Mucosa of rectum (tissue), 2 donors: Measurements from ENCODE around the gene MTURN.
A peak's percentile ranks its signal among the peaks of the same experiment; 100 is the strongest.

Experiments
- H3K27ac ChIP-seq, 2 donors: one replicate each; pipeline ENCODE4 v1.7.0; 2013; ENCODE audit warnings: inconsistent platforms in 2 of 2, low read depth in 2 of 2, low read length in 2 of 2
- H3K27me3 ChIP-seq, 2 donors: one replicate each; pipeline ENCODE4 v1.7.0; 2013; ENCODE audit warnings: low read length in 2 of 2; ENCODE audit not compliant: control insufficient read depth in 2 of 2, insufficient read depth in 2 of 2
- H3K36me3 ChIP-seq, 2 donors: one replicate each; pipeline ENCODE4 v1.7.0; 2013; ENCODE audit warnings: low read length in 2 of 2; ENCODE audit not compliant: control insufficient read depth in 2 of 2, insufficient read depth in 2 of 2
- H3K4me1 ChIP-seq, 2 donors: one replicate each; pipeline ENCODE4 v1.7.0; 2013; ENCODE audit warnings: low read length in 2 of 2, mild to moderate bottlenecking in 1 of 2; ENCODE audit not compliant: control insufficient read depth in 2 of 2, insufficient read depth in 2 of 2
- H3K4me3 ChIP-seq, 2 donors: one replicate each; pipeline ENCODE4 v1.7.0; 2013; ENCODE audit warnings: low read length in 2 of 2
- H3K9ac ChIP-seq, 2 donors: one replicate each; pipeline ENCODE4 v1.7.0; 2013; ENCODE audit warnings: low read length in 2 of 2, low read depth in 1 of 2, mild to moderate bottlenecking in 1 of 2
- H3K9me3 ChIP-seq, 2 donors: one replicate each; pipeline ENCODE4 v1.7.0; 2013; ENCODE audit warnings: low read length in 2 of 2; ENCODE audit not compliant: control insufficient read depth in 2 of 2
- donor health status: healthy.
- donor health status: Normal muscosa, but diverticular disease.

MTURN gene

GRCh38 chr7:30159163-30159562, 24.4 kb downstream of the MTURN start:
- H3K9me3 ChIP-seq, result no peaks in the 10 kb centered on the region
- H3K4me1 ChIP-seq, result peaks cover 4 to 13% of the 10 kb centered on the region in 2 donors
- H3K36me3 ChIP-seq, result no peaks in the 10 kb centered on the region
- H3K9ac ChIP-seq, result no peak overlapping the region
- H3K4me3 ChIP-seq, result no peak overlapping the region
- H3K27ac ChIP-seq, result peak overlapping the region in 1 of 2 donors; percentile 38
- H3K27me3 ChIP-seq, result no peaks in the 10 kb centered on the region

- Histone ChIP-seq H3K4me3 (peak overlapping the region in 1 of 2 donors; percentile 2), H3K36me3 (no peaks in the 10 kb centered on the region), H3K27ac (peak overlapping the region in 1 of 2 donors; percentile 38), H3K9ac (no peak overlapping the region), H3K27me3 (no peaks in the 10 kb centered on the region), H3K4me1 (peaks cover 5 to 15% of the 10 kb centered on the region in 2 donors), H3K9me3 (no peaks in the 10 kb centered on the region)
Observed at GRCh38 chr7:30159698-30160143, 24.9 kb downstream of the MTURN start.

- H3K4me1 ChIP-seq, result peaks cover 11 to 21% of the 10 kb centered on the region in 2 donors
- no peaks in the 10 kb centered on the region for H3K27me3 ChIP-seq
- no peak overlapping the region for H3K9ac ChIP-seq
- H3K9me3 ChIP-seq, result no peaks in the 10 kb centered on the region
- no peaks in the 10 kb centered on the region for H3K36me3 ChIP-seq
- peak overlapping the region in 1 of 2 donors; percentile 38 for H3K27ac ChIP-seq
- no peak overlapping the region for H3K4me3 ChIP-seq
Observed at GRCh38 chr7:30160329-30160728, 25.5 kb downstream of the MTURN start.

- H3K27me3 ChIP-seq, result no peaks in the 10 kb centered on the region
- H3K9me3 ChIP-seq, result no peaks in the 10 kb centered on the region
- H3K4me3 ChIP-seq, result no peak overlapping the region
- H3K36me3 ChIP-seq, result no peaks in the 10 kb centered on the region
- H3K27ac ChIP-seq, result no peak overlapping the region
- no peak overlapping the region for H3K9ac ChIP-seq
- H3K4me1 ChIP-seq, result peaks cover 19 to 23% of the 10 kb centered on the region in 2 donors
Observed at GRCh38 chr7:30162133-30162532, 27.3 kb downstream of the MTURN start.

GRCh38 chr7:30162622-30163124, 27.9 kb downstream of the MTURN start:
- no peaks in the 10 kb centered on the region for H3K9me3 ChIP-seq
- H3K27me3 ChIP-seq, result no peaks in the 10 kb centered on the region
- H3K4me3 ChIP-seq, result no peak overlapping the region
- H3K4me1 ChIP-seq, result peaks cover 19 to 23% of the 10 kb centered on the region in 2 donors
- H3K36me3 ChIP-seq, result no peaks in the 10 kb centered on the region
- H3K27ac ChIP-seq, result peak overlapping the region in 1 of 2 donors; percentile 27
- H3K9ac ChIP-seq, result peak overlapping the region in 1 of 2 donors; percentile 18

- no peaks in the 10 kb centered on the region for H3K27me3 ChIP-seq
Observed at GRCh38 chr7:30163231-30163894, 28.6 kb downstream of the MTURN start.

GRCh38 chr7:30164567-30164966, 29.8 kb downstream of the MTURN start:
- H3K27ac ChIP-seq, result no peak overlapping the region
- no peak overlapping the region for H3K9ac ChIP-seq
- no peaks in the 10 kb centered on the region for H3K9me3 ChIP-seq
- no peaks in the 10 kb centered on the region for H3K27me3 ChIP-seq
- H3K4me1 ChIP-seq, result peaks cover 17 to 19% of the 10 kb centered on the region in 2 donors
- no peaks in the 10 kb centered on the region for H3K36me3 ChIP-seq
- no peak overlapping the region for H3K4me3 ChIP-seq

More at GRCh38 chr7:30163231-30163894, 28.6 kb downstream of the MTURN start:
- H3K9ac ChIP-seq, result peak overlapping the region in 1 of 2 donors; percentile 18
- no peaks in the 10 kb centered on the region for H3K36me3 ChIP-seq
- no peak overlapping the region for H3K4me3 ChIP-seq
- peak overlapping the region in 1 of 2 donors; percentile 27 for H3K27ac ChIP-seq
- no peaks in the 10 kb centered on the region for H3K9me3 ChIP-seq
- peaks cover 19 to 23% of the 10 kb centered on the region in 2 donors for H3K4me1 ChIP-seq

GRCh38 chr7:30165590-30165989, 30.8 kb downstream of the MTURN start:
- H3K4me1 ChIP-seq, result peaks cover 15 to 17% of the 10 kb centered on the region in 2 donors
- peak overlapping the region; percentile 29 to 40 for H3K27ac ChIP-seq
- H3K9ac ChIP-seq, result no peak overlapping the region
- H3K9me3 ChIP-seq, result no peaks in the 10 kb centered on the region
- H3K36me3 ChIP-seq, result no peaks in the 10 kb centered on the region
- H3K27me3 ChIP-seq, result no peaks in the 10 kb centered on the region
- no peak overlapping the region for H3K4me3 ChIP-seq

GRCh38 chr7:30166155-30166840, 31.5 kb downstream of the MTURN start:
- no peaks in the 10 kb centered on the region for H3K36me3 ChIP-seq
- H3K9ac ChIP-seq, result no peak overlapping the region
- no peaks in the 10 kb centered on the region for H3K27me3 ChIP-seq
- H3K9me3 ChIP-seq, result no peaks in the 10 kb centered on the region
- no peak overlapping the region for H3K4me3 ChIP-seq
- H3K27ac ChIP-seq, result peak overlapping the region; percentile 29 to 35
- peaks cover 15 to 16% of the 10 kb centered on the region in 2 donors for H3K4me1 ChIP-seq

GRCh38 chr7:30166841-30167235, 32.1 kb downstream of the MTURN start:
- no peak overlapping the region for H3K9ac ChIP-seq
- peaks cover 14 to 15% of the 10 kb centered on the region in 2 donors for H3K4me1 ChIP-seq
- no peaks in the 10 kb centered on the region for H3K36me3 ChIP-seq
- no peak overlapping the region for H3K4me3 ChIP-seq
- no peaks in the 10 kb centered on the region for H3K27me3 ChIP-seq
- H3K9me3 ChIP-seq, result no peaks in the 10 kb centered on the region
- H3K27ac ChIP-seq, result no peak overlapping the region
